Measurements from ENCODE around the gene ASZ1.

Gene ASZ1

GRCh38 chr7:117405519-117405918 lies 21.8 kb downstream of the ASZ1 start:
- no peak overlapping the region for H3K27ac ChIP-seq
- DNase-seq (ENCODE audit: low read depth, low spot score), result no peak

DNA sequence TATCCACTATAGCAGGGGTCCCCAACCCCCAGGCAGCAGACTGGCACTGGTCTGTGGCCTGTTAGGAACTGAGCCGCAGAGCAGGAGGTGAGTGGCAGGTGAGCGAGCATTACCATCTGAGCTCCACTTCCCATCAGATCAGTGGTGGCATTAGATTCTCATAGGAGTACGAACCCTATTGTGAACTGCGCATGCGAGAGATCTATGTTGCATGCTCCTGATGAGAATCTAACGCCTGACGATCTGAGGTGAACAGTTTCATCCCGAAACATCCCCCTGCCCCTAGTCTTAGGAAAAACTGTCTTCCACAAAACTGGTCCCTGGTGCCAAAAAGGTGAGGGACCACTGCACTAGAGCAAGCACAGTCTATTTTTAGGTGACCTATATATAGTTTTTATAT lies 23.6 kb downstream of the ASZ1 start:
- no peak overlapping the region for H3K27ac ChIP-seq
- DNase-seq (ENCODE audit: low read depth, low spot score), result no peak

- H3K27ac ChIP-seq, result no peak overlapping the region
- DNase-seq (ENCODE audit: low read depth, low spot score), result no peak
Measured at GRCh38 chr7:117402109-117402508, 25.2 kb downstream of the ASZ1 start.

- DNase-seq (ENCODE audit: low read depth, low spot score), result no peak
- no peak overlapping the region for H3K27ac ChIP-seq
Measured at GRCh38 chr7:117401293-117402002, 25.8 kb downstream of the ASZ1 start.

DNA sequence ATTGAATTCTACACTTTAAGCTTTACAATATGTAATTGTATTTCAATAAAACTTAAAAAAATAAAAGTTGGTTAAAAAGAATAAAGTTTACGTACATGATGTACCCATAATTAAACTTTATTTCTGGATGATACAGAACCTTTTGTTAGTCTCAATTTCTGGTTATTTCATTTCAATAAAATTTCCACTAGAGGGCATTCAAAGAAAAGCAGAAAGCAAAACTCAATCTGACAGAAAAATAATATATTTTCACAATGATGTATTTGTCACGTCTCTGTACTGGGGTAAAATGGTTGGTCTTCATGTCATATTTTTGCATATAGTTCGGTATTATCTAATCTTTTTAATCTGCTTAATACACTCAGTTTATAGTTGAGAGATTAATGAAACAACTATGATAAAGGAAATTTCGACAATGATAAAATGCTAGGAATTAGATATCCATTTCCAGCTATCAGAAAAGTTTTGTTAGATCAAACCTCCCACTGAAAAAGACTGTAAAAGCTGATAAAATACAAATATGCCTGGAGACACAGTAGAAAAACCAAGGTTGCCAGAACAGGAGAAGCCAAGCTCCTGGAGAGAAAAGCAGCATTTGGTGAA lies 27.4 kb downstream of the ASZ1 start:
- no peak for DNase-seq (ENCODE audit: low read depth, low spot score)
- H3K27ac ChIP-seq, result no peak overlapping the region

DNA sequence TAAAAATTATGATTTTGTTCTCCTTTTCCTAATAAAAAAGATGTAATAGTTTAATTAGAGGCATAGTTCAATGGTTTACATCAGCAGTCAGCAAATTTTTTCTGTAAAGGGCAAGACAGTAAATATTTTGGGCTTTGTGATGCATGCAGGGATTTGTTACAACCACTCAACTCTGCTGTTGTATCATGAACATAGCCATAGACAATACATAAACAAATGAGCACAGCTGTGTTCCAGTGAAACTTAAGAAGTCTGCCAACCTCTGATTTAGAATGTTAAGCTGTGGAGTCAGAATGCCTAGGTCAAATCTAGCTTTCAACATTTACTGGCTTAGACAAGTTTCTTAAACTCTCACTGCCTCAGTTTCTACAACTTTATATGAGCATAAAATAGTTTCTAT lies 31.6 kb downstream of the ASZ1 start:
- H3K27ac ChIP-seq, result no peak overlapping the region
- no peak for DNase-seq (ENCODE audit: low read depth, low spot score)

GRCh38 chr7:117393781-117394180 lies 33.5 kb downstream of the ASZ1 start:
- DNase-seq (ENCODE audit: low read depth, low spot score), result no peak
- no peak overlapping the region for H3K27ac ChIP-seq

DNA sequence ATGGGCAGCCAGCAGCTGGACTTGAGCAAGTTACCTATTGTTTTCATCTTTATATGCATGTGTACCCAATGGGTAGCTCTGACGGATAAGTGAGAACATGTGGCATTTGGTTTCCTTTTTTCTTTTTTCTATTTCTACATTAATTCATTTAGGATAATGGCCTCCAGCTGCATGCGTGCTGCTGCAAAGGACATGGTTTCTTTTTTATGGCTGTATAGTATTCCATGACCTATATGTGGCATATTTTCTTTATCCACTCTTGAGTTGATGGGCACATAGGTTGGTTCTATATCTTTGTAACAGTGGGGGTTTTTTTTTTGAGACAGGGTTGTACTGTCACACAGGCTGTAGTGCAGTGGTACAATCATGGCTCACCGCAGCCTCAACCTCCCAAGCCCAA lies 37.4 kb downstream of the ASZ1 start:
- no peak overlapping the region for H3K27ac ChIP-seq
- DNase-seq (ENCODE audit: low read depth, low spot score), result no peak

DNA sequence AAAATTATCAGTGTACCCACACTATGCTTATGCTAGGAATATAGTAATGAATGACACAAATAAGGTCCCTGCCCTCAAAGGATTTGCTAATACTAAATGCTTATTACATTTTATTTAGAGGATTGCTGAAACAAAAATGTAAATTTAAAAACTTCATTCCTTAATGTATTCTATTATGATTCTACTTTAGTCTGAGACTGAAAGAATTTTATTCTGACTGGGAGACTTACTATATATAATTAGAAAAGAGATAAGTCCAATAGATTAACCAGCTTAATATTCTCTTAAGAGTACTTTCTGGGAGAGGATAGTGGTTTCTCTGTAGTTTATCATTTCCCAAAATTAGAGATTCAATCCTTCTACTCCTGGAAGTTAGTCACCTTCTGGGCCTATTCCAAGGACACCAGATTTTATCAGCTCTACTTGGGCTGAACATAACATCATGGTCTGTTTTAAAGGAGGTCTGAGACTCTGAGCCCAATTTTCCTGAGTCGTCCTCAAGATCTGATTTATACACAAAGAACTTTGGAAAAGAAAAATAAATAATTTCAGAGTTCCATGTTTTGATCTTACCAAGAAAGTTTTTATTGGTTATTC lies 41.1 kb downstream of the ASZ1 start:
- H3K27ac ChIP-seq, result no peak overlapping the region
- no peak for DNase-seq (ENCODE audit: low read depth, low spot score)

DNA sequence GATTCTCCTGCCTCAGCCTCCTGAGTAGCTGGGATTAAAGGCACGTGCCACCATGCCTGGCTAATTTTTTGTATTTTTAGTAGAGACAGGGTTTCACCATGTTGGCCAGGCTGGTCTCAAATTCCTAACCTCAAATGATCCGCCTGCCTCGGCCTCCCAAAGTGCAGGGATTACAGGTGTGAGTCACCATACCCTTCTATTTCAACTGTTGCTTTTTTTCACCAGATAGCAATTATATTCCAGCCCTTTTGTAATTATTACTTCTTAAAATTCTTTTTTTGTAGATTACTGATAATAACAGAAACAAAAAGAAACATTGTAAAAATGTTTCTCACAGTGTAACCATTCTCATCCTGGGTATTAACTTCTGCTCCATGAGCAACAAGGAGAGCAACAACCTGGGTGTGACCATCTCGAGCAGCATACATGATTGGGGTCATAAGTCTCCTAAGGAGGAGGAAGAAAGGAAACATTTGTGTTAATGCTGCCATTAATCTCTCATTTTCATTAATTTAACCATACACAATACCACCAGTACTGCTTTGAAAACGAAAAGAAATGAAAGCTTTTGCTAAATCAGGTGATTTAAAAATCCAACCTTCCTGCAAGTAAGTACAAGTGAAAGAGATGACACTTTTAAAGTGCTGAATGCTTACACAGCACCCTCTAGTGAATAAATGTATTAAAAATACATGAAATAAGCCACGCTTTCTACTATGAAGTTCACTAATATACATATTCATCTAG lies 41.8 kb downstream of the ASZ1 start:
- no peak overlapping the region for H3K27ac ChIP-seq
- DNase-seq (ENCODE audit: low read depth, low spot score), result no peak

GRCh38 chr7:117384688-117385362 lies 42.5 kb downstream of the ASZ1 start:
- DNase-seq (ENCODE audit: low read depth, low spot score), result no peak
- no peak overlapping the region for H3K27ac ChIP-seq

- no peak overlapping the region for H3K27ac ChIP-seq
- DNase-seq (ENCODE audit: low read depth, low spot score), result no peak
Measured at GRCh38 chr7:117383483-117384189, 43.7 kb downstream of the ASZ1 start.

DNA sequence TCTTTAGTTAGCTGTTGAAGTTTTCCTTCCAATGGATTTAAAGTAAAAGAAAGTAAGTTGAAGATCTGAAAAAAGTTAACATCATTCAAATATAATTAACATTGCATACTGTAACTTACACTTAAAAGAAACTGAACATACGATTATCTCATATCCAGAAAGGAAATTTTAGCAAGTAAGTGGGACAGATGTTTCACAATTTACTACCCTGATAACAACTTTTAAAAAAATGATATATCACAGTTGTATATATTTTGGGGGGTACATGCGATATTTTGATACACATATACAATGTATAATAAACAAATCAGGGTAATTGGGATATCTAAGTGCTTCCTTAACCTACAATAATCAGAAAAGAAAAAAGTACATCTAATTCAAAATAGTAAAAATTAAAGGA lies 44.2 kb downstream of the ASZ1 start:
- H3K27ac ChIP-seq, result no peak overlapping the region
- no peak for DNase-seq (ENCODE audit: low read depth, low spot score)

GRCh38 chr7:117381362-117381761 lies 45.9 kb downstream of the ASZ1 start:
- no peak for DNase-seq (ENCODE audit: low read depth, low spot score)
- no peak overlapping the region for H3K27ac ChIP-seq

DNA sequence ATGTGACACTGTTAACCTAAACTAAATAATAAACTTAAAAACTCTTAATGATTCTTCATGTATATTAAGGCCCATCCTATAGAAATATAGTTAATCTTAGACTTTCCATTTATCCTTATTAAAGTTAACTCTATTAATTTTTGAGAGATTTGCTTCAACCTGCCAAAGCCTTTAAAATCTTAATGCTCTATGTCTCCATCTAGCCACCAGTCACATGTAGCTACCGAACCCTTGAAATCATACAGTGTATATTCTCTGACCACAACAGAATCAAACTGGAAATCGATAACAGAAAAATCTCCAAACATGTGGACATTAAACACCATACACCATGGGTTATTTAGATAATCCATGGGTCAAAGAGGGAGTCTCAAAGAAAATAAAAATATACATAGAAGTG lies 51.9 kb downstream of the ASZ1 start:
- H3K27ac ChIP-seq, result no peak overlapping the region
- DNase-seq (ENCODE audit: low read depth, low spot score), result no peak

DNA sequence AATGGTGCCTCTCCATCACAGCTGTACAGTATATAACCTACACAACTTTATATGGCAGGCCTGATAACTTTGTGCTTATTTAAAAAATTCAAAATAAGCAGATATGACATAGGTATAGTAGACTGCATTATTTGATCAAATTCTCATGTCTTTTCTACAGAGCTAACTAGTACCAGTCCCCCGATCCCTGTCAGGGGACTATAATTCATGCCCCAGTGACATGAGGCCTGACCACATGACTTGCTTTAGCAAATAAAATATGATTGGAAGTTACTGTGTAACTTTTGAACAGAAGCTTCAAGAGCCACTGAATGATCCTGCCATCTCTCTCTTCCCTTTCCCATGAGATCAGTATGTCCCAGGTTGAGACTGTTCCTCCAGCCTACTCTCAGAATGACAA lies 55.2 kb downstream of the ASZ1 start:
- H3K27ac ChIP-seq, result no peak overlapping the region
- DNase-seq (ENCODE audit: low read depth, low spot score), result no peak

GRCh38 chr7:117364339-117365080 lies 62.8 kb downstream of the ASZ1 start:
- no peak overlapping the region for H3K27ac ChIP-seq
- no peak for DNase-seq (ENCODE audit: low read depth, low spot score)

DNA sequence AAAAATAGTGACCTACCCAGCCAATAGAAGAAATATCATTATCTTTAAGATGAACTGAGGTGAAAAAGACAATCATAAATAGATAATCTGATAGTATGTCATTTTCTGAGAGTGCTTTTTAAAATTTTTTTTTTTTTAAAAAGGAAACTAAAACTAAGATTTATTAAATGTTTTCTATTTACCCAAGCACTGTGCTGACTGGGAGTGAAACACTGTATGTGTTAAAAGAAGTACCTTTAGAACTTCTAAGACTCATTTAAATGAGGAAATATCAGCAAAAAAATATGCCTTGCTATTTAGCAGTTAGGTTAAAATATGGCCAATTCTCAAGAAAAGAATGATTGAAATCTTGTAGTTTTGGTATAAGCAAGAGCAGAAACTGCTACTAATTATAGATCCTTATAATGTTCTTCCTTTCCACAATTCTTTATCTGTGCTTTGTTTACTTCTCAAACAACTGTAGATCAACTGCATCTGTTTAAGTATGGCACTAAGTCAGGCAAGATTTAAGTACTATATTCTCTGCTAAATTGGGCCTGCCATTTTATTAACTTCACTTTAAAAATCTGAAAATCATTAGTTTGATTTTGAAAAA lies 64.9 kb downstream of the ASZ1 start:
- DNase-seq (ENCODE audit: low read depth, low spot score), result no peak
- no peak overlapping the region for H3K27ac ChIP-seq

DNA sequence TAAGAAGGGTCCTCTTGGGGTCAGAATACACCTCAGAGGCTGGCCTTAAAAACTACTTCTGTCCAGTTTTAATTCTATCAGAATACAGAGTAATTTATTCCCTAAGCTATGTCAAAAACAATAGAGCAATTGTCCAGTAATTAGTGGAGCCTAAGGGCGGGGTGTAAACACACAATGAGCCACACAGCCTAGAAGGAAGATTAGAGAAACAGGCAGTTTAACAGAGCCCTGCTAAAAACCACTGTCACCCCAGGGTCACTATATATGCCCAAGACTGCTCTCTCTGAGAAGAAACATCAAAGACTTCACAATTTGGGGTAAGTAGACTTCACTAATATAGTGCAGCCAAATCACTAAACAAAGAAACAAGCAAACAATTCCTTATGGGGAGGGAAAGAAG lies 77.3 kb downstream of the ASZ1 start:
- no peak for DNase-seq (ENCODE audit: low read depth, low spot score)
- no peak overlapping the region for H3K27ac ChIP-seq
